Neural cell (in vitro differentiated cells): ENCODE data around the gene PRTFDC1.

Source experiments
- CTCF ChIP-seq: fragments of 450-650 bp; IDR thresholded peaks from 2 replicates; pipeline ENCODE4 v1.5.1; 2014; ENCODE audit warnings: antibody characterized with exemption, mild to moderate bottlenecking, moderate library complexity; ENCODE audit not compliant: poor library complexity, severe bottlenecking
- EP300 ChIP-seq: fragments of 450-650 bp; conservative IDR thresholded peaks from 2 replicates; pipeline ENCODE4 v1.6.1; 2014; ENCODE audit warnings: antibody characterized with exemption, mild to moderate bottlenecking, moderate library complexity; ENCODE audit not compliant: poor library complexity, severe bottlenecking
- EZH2 ChIP-seq: fragments of 200-600, 300-800 bp; shearing (Covaris generic), sonication (generic); IDR thresholded peaks from 2 replicates; pipeline ENCODE4 v1.6.1; 2014; ENCODE audit warnings: antibody characterized with exemption, low read length, borderline replicate concordance, mild to moderate bottlenecking; ENCODE audit not compliant: insufficient read depth, poor library complexity, severe bottlenecking
- MXI1 ChIP-seq: fragments of 450-650 bp; conservative IDR thresholded peaks from 2 replicates; pipeline ENCODE4 v1.6.1; 2014; ENCODE audit warnings: antibody characterized with exemption, mild to moderate bottlenecking; ENCODE audit not compliant: poor library complexity, severe bottlenecking
- POLR2AphosphoS5 ChIP-seq: IDR thresholded peaks from 2 replicates; pipeline ENCODE4 v1.6.1; 2012
- RAD21 ChIP-seq: fragments of 450-650 bp; conservative IDR thresholded peaks from 2 replicates; pipeline ENCODE4 v1.6.1; 2014; ENCODE audit warnings: antibody characterized with exemption, mild to moderate bottlenecking, moderate library complexity
- SMC3 ChIP-seq: fragments of 450-650 bp; conservative IDR thresholded peaks from 2 replicates; pipeline ENCODE4 v1.6.1; 2014; ENCODE audit warnings: antibody characterized with exemption, mild to moderate bottlenecking, moderate library complexity; ENCODE audit not compliant: poor library complexity
- TAF1 ChIP-seq: IDR thresholded peaks from 2 replicates; pipeline ENCODE4 v1.6.1; 2012; ENCODE audit warnings: low read depth
- TF ChIP-seq, protein P1 (sequence below): IDR thresholded peaks from 2 replicates; pipeline ENCODE4 v1.6.1; 2012; ENCODE audit warnings: borderline replicate concordance

GRCh38 chr10:24979685-24980084 is 27.3 kb upstream of the PRTFDC1 start:
- TF ChIP-seq SMC3 (no peak), TAF1 (no peak), CTCF (no peak), EZH2 (no peak), POLR2AphosphoS5 (no peak), EP300 (no peak), MXI1 (no peak), RAD21 (no peak)
- TF ChIP-seq, protein P1, sequence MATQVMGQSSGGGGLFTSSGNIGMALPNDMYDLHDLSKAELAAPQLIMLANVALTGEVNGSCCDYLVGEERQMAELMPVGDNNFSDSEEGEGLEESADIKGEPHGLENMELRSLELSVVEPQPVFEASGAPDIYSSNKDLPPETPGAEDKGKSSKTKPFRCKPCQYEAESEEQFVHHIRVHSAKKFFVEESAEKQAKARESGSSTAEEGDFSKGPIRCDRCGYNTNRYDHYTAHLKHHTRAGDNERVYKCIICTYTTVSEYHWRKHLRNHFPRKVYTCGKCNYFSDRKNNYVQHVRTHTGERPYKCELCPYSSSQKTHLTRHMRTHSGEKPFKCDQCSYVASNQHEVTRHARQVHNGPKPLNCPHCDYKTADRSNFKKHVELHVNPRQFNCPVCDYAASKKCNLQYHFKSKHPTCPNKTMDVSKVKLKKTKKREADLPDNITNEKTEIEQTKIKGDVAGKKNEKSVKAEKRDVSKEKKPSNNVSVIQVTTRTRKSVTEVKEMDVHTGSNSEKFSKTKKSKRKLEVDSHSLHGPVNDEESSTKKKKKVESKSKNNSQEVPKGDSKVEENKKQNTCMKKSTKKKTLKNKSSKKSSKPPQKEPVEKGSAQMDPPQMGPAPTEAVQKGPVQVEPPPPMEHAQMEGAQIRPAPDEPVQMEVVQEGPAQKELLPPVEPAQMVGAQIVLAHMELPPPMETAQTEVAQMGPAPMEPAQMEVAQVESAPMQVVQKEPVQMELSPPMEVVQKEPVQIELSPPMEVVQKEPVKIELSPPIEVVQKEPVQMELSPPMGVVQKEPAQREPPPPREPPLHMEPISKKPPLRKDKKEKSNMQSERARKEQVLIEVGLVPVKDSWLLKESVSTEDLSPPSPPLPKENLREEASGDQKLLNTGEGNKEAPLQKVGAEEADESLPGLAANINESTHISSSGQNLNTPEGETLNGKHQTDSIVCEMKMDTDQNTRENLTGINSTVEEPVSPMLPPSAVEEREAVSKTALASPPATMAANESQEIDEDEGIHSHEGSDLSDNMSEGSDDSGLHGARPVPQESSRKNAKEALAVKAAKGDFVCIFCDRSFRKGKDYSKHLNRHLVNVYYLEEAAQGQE: no peak
